NCI-H524 (cell line): ENCODE data around the gene ITIH6.

Experiments used
- DNase-seq, 2 experiments: peaks; one replicate each; lab custom pipeline; 2025; lab: John Stamatoyannopoulos, UW

ITIH6 gene

DNA sequence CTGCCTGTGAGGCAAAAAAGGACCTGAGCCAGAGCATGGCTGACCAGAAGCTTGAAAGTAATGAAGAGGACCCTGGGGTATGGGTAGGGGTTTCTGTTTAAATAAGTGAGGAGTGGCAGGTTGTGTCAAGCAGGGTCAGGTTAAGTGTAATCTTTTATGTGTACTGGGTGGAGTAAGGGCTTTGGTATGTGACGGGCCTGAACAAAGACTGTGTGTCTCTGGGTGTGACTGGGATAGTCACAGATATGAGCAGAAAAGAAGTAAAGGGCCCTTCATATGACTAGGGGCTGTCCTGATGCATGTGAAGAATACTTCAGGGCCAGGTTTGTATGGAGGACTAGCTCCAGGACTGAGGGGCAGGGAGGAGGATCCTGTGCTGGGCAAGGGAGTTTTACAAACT is 82.4 kb downstream of the ITIH6 start:
- no peak for DNase-seq

DNA sequence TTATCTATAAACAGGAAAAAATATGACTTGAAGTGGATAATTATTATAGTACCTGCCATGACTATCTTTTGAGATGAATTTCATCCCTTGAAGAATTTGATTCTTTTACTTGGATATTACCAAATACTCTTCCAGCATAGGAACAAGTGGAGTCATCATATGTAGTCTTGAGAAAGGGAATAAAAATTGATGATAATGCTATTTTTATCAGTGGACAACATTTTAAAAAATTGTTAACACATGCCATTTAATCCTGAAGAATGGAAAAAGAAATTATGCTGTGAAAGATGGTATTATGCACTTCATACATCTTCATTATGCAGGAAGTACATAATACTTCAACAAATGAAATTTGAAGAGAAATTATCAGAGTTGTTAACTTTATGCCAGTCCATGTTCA is 83.6 kb downstream of the ITIH6 start:
- DNase-seq: no peak

DNA sequence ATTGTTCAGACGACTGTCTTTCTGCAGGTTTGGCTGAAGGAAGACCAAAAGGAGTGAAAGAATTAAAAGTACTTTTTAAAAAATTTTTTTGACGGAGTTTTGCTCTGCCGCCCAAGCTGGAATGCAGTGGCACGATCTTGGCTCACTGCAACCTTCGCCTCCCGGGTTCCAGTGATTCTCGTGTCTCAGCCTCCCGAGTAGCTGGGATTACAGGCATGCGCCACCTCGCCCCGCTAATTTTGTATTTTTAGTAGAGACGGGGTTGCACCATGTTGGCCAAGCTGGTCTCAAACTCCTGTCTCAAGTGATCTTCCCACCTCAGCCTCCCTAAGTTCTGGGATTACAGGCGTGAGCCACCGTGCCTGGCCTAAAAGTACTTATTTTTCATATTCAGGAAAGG is 86.3 kb downstream of the ITIH6 start:
- no peak for DNase-seq

DNA sequence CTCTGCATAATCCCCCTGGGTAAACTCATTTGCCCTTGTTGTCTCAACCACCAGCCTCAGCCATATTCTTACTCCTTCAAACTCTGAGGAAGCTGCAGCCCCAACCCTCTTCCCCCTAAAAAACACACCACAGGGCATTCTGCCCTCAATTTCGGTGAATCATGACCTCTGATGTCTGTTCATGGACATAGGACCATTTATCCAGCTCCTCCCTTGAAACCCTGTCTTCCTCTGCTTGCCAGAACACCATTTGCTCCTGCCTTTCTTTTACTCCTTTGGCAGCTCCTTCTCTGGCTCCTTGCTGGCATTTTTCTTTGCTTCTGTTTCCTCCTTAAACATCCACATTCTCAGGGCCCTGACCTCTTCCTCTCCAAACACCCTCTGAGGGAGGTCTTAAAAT is 87.1 kb downstream of the ITIH6 start:
- DNase-seq: no peak

DNA sequence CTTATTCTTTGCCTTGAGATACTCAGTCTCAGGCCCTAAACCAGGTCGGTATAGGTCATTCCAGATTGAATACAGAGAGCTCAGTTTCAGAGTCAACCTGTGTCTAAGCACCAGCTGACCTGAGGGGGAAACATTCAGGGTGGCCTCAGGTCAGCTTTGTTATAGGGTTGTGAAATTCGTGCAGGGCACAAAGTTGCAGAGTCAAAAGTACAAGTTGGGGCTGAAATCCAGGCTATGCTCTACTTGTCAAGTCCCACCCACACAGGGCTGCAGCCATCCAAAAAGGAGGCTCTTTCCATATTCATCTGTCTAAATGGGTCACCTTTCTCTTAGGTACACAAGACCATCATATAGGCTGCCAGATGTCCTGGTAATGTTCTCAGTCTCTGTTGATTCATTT is 89.7 kb downstream of the ITIH6 start:
- DNase-seq: no peak
